ENCODE data around the gene PIGN.

- no peak for TF ChIP-seq FOXA1 (IDR thresholded peaks at IDR 0.05)
- no peak for TF ChIP-seq ELF4 (IDR thresholded peaks at IDR 0.05)
- TF ChIP-seq SP1 (IDR thresholded peaks at IDR 0.05), result no peak
- TF ChIP-seq FOXK2 (IDR thresholded peaks at IDR 0.05), result no peak
- no peak for TF ChIP-seq SUZ12 (IDR thresholded peaks at IDR 0.05)
- TF ChIP-seq PKNOX1 (IDR thresholded peaks at IDR 0.05), result no peak
- TF ChIP-seq FOXM1 (IDR thresholded peaks at IDR 0.05; ENCODE audit: borderline replicate concordance), result no peak
- TF ChIP-seq NFRKB (IDR thresholded peaks at IDR 0.05), result no peak
- TF ChIP-seq HDGF (IDR thresholded peaks at IDR 0.05; ENCODE audit: borderline replicate concordance), result no peak
Observed at GRCh38 chr18:62070302-62070701, 116.6 kb downstream of the PIGN start.
